NCI-H2227 treated with DMSO at 0.1 percent for 48 hours (cell line): ENCODE measurements around the gene THRB.

Experiments
- DNase-seq: peaks from one replicate; lab custom pipeline; 2025; lab: John Stamatoyannopoulos, UW

THRB gene

GRCh38 chr3:24139463-24140412, 354.9 kb downstream of the THRB start:
- no peak for DNase-seq

DNA sequence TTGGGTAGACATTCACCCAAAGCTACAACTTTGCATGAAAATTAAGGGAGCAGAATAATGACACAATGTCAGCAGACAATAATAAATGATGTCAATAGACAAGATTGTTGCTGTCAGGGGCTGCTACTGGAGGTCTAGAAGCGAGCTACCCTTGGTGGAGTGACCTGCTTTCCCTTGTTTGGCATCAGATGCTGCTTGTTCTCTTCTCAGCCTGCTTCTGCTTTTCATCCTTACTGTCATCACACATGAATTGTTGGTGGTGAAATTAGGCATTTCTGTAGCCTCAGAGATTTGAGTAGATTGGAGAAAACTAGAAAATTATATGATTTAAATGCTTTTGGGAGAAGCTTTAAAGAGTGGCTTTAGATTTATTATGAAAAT, 355.8 kb downstream of the THRB start:
- no peak for DNase-seq

DNA sequence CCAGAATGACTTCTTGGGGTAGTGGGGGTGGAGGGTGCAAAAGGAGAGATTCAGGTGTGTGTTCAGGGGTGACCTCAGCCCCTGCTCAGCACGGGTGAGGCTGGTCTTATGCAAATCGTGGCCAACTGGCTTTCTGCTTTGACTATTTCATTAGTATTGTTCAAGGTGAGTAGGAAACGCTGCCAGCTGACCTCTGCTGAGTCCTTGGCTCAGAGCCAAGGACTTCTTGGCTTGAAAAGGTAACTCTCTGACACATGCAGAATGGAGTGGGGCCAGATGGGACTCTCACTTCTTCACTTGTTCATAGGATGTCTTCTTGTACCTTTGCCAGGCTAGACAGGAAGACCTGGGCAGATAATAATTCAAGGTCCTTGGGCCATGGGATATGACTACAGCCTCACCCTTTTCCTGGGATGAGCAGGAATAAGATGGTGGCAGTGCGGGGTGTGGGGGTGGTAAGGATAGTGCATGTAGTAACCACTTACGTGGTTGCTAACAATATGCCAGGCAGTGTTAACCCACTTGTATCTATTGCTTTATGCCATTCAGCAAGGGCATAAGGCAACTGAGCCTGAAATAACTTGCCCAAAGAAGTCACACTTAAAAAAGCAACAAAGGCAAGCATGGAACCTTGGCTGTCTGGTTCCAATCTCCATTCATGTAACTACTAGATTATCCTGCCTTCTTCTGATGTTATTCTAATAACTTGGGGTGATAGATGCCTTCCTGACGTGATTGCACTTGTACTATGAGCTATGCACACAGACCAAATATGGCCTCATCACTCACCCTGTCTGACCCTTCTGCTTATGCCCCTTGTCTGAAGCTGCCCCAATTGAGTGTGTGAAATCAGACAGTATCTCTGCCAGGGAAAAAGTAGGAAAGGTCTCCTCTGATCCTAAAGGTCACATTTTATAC, 356.4 kb downstream of the THRB start:
- no peak for DNase-seq

DNA sequence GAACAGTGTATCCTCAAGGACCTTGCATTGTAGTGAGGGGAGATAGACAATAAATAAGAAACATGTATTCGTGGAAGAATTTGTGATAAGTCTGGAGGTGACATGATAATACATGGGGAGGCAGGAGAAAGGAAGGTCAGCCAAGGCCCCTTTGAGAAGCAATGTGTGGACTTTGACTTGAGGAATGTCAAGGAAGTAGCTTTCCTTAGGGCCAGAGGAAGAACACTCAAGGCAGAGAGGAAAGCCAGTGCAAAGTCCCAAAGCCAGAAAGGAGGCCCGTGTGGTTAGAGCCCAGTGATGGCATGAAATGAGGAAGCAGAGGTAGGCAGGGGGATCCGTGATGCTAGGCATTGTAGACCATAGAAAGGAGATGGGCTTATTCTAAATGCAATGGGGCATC, 357.3 kb downstream of the THRB start:
- DNase-seq, result no peak

- DNase-seq, result no peak
These were observed 357.9 kb downstream of the THRB start for GRCh38 chr3:24136624-24137310.

- no peak for DNase-seq
These were observed 359.4 kb downstream of the THRB start for GRCh38 chr3:24135280-24135679.

- DNase-seq, result no peak
These were observed 360.7 kb downstream of the THRB start for GRCh38 chr3:24133942-24134341.

DNA sequence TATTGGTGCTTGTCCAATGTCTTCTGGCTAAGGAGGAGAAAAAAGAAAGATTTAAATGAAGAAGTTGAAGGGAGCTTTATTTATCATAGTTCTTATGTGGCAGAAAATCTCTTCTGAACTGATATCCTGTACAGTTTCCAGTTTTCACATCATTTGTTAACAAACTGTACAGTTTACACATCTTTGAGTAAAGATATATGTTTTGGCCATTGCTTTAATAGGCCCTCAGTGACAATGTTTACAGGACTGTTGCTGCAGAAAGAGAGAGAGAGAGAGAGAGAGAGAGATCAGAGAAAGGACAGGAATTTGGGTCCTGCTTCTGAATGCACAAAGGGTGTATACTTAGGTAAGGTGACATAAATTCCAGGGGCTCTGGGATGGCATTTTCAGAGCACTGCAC, 361.2 kb downstream of the THRB start:
- DNase-seq, result no peak

- no peak for DNase-seq
These were observed 365.1 kb downstream of the THRB start for GRCh38 chr3:24129549-24129948.

DNA sequence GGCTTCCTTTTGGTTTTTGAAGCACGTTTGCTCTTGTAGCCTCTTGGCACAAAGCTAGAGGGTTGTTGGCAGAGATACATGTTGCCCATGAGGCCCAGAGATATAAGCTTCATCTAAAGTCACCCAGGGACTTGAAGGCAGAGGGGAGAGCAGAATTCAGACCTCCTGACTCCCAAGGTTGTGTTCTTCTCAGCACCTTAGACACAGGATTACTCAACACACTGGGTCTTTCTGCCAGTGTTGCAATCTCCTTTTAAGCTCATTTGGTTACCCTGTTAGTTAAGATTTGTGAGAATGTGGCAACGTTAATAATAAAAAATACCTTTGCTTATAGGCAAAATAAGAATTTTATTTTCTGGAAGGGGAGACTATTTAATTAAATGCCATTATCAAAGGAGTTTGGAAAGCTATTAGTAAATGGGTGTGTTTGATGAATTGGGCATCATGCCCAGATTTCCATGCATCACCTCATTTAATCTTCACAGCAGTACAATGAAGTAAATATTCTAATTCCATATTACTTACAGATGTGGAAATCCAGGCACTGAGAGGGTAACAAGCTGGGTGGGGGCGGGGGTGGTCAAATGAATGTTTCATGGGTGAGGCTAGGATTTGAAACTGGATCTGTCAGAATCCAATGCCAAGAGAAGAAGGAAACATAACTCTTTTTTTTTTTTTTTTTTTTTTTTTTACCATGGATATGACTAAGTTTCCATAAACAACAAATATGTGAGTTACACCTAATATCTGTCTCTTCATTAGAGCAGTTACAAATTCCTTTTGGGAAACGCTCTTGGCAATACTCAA, 366.2 kb downstream of the THRB start:
- no peak for DNase-seq

DNA sequence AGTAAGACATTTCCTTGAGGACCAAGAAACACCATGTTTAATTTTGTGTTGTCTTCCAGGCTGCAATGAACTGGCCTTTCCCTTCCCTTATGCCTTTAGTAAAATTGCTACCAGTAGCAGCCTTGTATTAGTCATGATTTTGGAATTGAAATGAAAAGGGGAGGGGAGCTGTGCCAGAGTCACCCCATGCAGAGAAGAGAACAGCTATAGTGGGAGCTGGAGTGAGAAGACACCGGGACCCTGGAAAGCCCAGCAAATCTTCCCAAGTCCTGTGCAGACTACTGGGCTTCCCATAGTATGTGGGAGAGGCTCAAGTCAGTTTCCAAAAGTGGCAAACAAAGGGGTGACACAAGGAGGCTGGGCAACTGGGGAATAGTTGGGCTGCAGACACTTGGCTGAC, 371.1 kb downstream of the THRB start:
- DNase-seq, result no peak

DNA sequence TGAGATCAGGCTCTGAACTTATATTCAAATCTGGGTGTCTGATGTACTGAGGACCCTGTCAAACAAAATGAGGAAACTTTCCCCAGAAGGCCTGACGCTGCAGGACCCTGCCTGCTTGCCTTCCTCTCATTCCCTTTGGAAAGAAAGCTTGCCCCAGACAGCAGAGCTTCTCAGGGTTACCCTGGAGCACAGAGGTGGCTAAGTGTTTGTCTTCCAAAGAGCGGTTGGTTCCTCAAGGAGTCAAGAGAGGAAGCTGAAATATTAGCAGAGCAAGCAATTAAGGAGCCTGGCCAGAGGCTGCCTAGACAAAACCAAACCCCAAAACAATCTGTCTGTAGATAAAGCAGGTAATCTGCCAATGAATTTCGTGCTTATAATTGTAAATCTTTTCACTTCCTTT, 374.2 kb downstream of the THRB start:
- DNase-seq, result no peak

GRCh38 chr3:24119321-24119751, 375.3 kb downstream of the THRB start:
- DNase-seq, result no peak

GRCh38 chr3:24117508-24117907, 377.1 kb downstream of the THRB start:
- DNase-seq, result no peak

DNA sequence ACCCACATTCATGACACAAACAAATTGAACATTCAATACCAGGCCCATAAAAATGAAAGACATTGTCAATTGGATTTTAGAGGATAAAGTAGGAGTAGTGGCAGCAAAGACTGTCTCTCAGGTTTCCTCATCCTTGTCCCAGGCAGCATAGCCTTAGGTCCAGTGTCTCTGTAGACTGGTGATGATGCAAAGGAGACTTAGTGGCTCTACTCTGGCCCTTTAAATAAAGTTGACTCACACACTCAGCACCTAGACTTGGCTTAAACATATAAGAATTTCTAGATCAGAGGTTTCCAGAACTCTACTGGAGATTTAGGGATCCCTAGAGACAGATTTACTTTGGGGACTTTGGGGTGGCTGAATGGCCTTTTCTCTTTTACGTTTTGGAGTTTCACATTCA, 382.9 kb downstream of the THRB start:
- no peak for DNase-seq

DNA sequence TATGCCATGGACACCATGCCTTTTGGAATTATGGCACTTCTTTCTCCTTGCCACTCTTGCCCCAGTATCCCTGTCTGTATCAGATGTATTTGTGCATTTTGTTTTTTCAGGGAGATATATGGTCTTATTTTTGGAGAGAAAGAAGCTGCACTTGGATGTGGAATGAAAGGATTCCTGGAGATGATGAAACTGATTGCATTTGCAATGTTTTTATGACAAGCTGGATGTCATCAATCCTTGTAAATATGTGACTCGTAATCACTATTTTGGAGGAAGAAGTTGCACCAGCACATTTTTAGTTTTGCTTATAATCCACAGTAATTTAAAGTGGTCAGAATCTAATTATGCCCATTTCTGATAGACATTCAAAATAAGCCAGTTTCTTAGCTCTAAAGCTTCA, 384.6 kb downstream of the THRB start:
- DNase-seq, result no peak

DNA sequence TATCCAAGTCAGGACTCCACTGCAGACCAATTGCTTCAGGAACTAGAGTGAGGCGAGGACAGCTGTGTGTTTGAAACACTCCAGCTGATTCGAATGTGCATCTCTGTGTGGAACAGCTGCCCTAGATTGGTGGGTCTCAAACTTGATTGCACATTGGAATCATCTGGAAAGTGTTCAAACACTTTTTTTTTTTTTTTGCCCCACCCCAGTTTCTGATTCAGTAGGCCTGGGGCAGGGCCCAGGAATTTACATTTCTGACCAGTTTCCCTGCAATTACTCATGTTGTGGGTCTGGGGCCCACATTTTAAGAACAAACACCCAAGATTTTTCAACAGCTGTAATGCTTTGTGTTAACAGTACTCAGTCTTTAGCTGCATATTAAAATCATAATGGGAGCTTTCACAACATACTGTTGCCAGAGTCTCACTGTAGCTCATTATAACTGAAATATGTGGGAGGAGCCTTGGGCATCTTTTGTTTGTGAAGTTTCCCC, 392.9 kb downstream of the THRB start:
- no peak for DNase-seq

DNA sequence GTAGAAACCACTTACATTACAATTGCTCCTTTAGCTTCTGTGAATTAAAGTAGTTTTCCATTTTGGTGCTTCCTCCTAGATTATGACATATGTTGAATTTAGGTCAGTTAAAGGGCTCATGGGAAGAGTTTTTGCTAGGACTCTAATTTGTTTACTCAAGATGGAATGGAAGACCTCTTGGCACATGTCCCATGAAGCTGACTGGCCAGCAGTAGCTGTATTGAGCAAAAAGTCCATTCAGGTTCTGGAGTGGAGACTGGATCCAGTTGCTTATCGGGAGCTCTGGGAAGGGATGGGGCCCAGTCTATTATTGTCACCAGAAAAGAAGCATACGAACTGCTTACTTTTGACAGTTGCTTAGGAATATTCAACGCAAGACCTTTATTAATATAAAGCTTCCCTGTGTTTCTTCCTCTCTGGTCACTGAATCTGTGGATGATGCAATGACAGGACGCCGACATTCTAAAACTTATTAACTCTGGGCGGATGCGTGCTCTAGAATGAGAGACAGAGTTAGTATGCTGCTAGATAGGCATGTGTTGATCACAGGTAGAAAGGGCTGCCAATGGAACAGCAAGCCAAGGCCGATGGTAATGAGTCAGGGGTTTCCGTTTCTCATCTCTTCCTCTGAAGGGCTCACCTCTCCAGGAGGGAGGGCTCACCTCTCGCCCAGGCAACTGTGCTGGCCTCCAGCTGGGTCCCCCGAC, 393.8 kb downstream of the THRB start:
- DNase-seq, result no peak

GRCh38 chr3:24096695-24097290, 397.9 kb downstream of the THRB start:
- no peak for DNase-seq

DNA sequence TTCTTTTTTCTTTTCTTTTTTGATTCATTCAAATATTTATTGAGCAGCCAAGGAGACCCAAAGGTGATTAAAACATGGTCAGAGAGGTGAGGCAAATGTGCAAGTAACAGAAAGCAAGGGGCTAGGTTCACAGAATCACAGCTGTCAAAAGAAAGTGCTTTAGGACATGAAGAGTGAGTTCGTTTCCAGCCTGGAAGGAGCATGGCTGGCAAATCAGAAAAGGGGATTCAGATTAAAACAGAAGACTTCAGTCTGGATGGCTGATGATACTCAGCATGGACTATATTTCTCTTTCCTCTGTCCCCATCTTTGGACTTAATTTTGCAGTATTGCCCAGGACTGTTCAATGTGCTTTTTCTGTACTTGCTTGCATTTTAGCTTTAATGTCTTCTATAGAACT, 398.4 kb downstream of the THRB start:
- DNase-seq, result no peak
